KMS-11 (cell line): Measurements from ENCODE around the gene PVALEF.

Source experiments
- H2AFZ ChIP-seq: fragments of 200-600 bp; sonication (generic); 2 replicates; pipeline ENCODE4 v1.6.1; 2016; ENCODE audit warnings: antibody characterized with exemption, mixed run types, low read depth
- H3K27ac ChIP-seq: fragments of 200-600 bp; sonication (generic); 2 replicates; pipeline ENCODE4 v1.6.1; 2016; ENCODE audit warnings: mild to moderate bottlenecking, mixed run types
- H3K27me3 ChIP-seq: fragments of 200-600 bp; sonication (generic); 2 replicates; pipeline ENCODE4 v1.6.1; 2017; ENCODE audit warnings: mild to moderate bottlenecking, low read depth, mixed run types, moderate library complexity; ENCODE audit not compliant: insufficient read depth
- H3K36me3 ChIP-seq: fragments of 200-600 bp; sonication (generic); 2 replicates; pipeline ENCODE4 v1.6.1; 2017; ENCODE audit warnings: mild to moderate bottlenecking, mixed run types; ENCODE audit not compliant: insufficient read depth
- H3K4me1 ChIP-seq: fragments of 200-600 bp; sonication (generic); 2 replicates; pipeline ENCODE4 v1.6.1; 2016; ENCODE audit warnings: mild to moderate bottlenecking, low read depth, mixed run types; ENCODE audit not compliant: poor library complexity, severe bottlenecking
- H3K4me2 ChIP-seq: fragments of 200-600 bp; sonication (generic); 2 replicates; pipeline ENCODE4 v1.7.0; 2016; ENCODE audit warnings: mild to moderate bottlenecking, mixed run types
- H3K4me3 ChIP-seq: fragments of 200-600 bp; sonication (generic); IDR thresholded peaks from 2 replicates; pipeline ENCODE4 v1.6.1; 2017; ENCODE audit warnings: low read depth, low read length, mixed read lengths; ENCODE audit not compliant: insufficient read depth
- H3K79me2 ChIP-seq: fragments of 200-600 bp; sonication (generic); 2 replicates; pipeline ENCODE4 v1.6.1; 2016; ENCODE audit warnings: low read depth, mixed run types; ENCODE audit not compliant: insufficient read depth
- H3K9ac ChIP-seq: fragments of 200-600 bp; sonication (generic); 2 replicates; pipeline ENCODE4 v1.6.1; 2016; ENCODE audit warnings: mild to moderate bottlenecking, mixed run types
- H4K20me1 ChIP-seq: fragments of 200-600 bp; sonication (generic); 2 replicates; pipeline ENCODE4 v1.6.1; 2016; ENCODE audit warnings: mild to moderate bottlenecking, mixed run types; ENCODE audit not compliant: insufficient read depth
- TF ChIP-seq, protein P1 (sequence below): fragments of 200-600 bp; sonication (generic); conservative IDR thresholded peaks from 2 replicates; pipeline ENCODE4 v1.6.1; 2017; ENCODE audit warnings: low read depth, mild to moderate bottlenecking, antibody characterized with exemption, low read length, moderate library complexity, mixed read lengths

Gene PVALEF

DNA sequence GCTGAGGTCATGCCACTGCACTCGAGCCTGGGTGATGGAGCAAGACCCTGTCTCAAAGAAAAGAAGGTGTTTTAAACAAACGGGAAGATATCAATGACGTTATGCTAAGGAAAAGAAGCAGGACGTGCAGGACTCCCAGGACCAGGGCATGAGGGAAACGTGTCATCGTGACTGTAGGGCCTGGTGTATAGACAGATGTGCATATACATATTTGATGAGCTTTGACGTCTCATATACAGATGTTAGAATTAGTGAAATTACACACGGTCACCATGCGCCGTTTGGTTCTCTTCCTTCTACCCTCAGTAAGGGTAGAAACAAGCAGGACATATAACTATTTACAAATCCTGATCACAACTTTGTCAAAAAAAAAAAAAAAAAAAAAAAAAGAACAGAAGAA, 17.6 kb upstream of the PVALEF start:
- no peaks in the 10 kb centered on the region for H4K20me1 ChIP-seq
- H3K79me2 ChIP-seq = no peaks in the 10 kb centered on the region
- no peak overlapping the region for H3K9ac ChIP-seq
- no peak overlapping the region for H3K4me2 ChIP-seq
- TF ChIP-seq, protein P1, sequence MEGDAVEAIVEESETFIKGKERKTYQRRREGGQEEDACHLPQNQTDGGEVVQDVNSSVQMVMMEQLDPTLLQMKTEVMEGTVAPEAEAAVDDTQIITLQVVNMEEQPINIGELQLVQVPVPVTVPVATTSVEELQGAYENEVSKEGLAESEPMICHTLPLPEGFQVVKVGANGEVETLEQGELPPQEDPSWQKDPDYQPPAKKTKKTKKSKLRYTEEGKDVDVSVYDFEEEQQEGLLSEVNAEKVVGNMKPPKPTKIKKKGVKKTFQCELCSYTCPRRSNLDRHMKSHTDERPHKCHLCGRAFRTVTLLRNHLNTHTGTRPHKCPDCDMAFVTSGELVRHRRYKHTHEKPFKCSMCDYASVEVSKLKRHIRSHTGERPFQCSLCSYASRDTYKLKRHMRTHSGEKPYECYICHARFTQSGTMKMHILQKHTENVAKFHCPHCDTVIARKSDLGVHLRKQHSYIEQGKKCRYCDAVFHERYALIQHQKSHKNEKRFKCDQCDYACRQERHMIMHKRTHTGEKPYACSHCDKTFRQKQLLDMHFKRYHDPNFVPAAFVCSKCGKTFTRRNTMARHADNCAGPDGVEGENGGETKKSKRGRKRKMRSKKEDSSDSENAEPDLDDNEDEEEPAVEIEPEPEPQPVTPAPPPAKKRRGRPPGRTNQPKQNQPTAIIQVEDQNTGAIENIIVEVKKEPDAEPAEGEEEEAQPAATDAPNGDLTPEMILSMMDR = no peak
- H3K4me1 ChIP-seq = peaks cover 12% of the 10 kb centered on the region
- peaks cover 96% of the 10 kb centered on the region for H3K27me3 ChIP-seq
- no peak overlapping the region for H3K4me3 ChIP-seq
- no peak overlapping the region for H3K27ac ChIP-seq
- no peaks in the 10 kb centered on the region for H3K36me3 ChIP-seq
- H2AFZ ChIP-seq = no peak overlapping the region

DNA sequence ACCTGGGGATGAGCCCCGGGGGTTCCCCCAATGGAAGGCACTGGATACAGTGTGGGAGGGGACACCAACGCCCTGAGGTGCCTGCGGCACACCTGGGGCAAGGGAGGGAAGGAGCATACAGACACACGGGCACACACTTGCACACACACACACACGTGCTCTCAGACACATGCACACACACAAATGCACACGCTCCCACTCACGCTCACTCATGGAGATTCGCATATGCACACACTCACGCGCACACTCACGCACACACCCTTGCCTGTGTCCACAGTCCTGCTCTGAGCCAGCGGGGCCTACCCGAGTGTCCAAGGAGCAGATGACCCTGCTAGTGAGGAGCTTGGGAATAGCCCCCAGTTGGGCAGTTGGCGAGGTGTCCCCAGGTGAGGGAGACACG, 16.7 kb upstream of the PVALEF start:
- H3K27ac ChIP-seq = no peak overlapping the region
- H3K4me3 ChIP-seq = no peak overlapping the region
- H3K4me2 ChIP-seq = no peak overlapping the region
- H3K4me1 ChIP-seq = peaks cover 17% of the 10 kb centered on the region
- no peak overlapping the region for H2AFZ ChIP-seq
- H3K27me3 ChIP-seq = peaks cover 98% of the 10 kb centered on the region
- no peaks in the 10 kb centered on the region for H4K20me1 ChIP-seq
- no peaks in the 10 kb centered on the region for H3K79me2 ChIP-seq
- H3K36me3 ChIP-seq = no peaks in the 10 kb centered on the region
- H3K9ac ChIP-seq = no peak overlapping the region
- TF ChIP-seq, protein P1 = no peak

DNA sequence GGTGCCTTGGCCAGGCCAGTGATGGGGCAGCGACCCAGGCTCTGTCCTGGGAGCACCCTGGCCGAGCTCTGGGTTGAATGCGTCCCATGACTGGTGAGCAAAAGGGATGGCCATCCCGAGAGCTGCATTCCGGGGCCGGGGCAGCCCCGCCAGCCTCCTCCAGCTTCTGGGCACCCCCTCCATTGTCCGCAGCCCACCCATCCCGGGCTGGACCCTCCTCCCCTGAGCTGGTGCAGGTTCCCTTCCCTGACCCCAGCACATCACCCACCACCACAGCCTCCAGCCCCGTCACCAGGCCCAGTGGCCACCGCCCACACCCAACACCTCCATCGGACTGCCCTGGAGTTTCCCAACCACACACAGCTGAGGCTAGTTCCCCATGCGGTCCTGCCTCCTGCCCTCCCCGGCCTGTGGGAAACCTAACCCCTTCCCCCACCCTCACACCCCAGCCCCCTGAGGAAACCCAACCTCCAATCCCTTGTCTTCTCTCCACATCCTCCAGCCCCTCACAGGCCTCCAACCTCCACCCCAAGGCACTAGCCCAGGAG, 16.2 kb upstream of the PVALEF start:
- Histone ChIP-seq H4K20me1 (no peaks in the 10 kb centered on the region), H2AFZ (no peak overlapping the region), H3K27me3 (peaks cover 97% of the 10 kb centered on the region), H3K79me2 (no peaks in the 10 kb centered on the region), H3K4me1 (peaks cover 19% of the 10 kb centered on the region), H3K36me3 (no peaks in the 10 kb centered on the region), H3K9ac (no peak overlapping the region), H3K27ac (no peak overlapping the region), H3K4me3 (no peak overlapping the region), H3K4me2 (no peak overlapping the region)
- TF ChIP-seq, protein P1 = no peak

DNA sequence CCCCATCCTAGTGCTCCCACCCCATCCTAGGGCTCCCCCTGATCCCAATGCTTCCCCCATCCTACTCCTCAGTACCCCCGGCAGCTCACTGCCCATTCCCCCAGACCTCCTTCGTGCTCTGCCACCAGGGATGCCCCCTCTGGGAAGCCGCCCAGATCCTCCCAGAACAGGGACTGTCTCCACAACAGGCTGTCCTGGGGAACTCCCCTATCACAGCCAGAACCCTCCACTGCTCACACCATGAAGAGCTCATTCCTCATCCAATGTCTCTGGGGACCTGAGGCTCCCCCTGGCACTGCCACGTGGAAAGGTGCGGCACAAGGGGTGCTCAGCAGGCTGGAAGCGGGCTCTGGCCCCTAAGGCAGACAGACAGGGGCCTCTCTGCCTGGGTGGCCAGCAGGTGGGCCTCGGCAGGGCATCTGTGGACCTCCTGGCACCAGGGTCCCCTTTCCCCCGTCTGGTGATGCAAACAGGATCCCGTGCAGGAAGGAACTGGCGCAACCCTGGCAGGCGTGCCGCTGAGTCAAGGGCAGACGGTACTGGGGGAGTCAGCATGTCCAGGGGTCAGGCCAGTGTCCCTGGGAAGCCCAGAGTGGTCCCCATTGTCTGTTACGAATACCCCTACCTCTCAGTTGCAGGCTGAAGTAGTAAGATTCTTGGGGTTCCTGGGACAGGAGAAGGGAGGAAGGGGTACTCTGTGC, 14.8 kb upstream of the PVALEF start:
- Histone ChIP-seq H3K27ac (no peak overlapping the region), H2AFZ (no peak overlapping the region), H3K27me3 (peaks cover 96% of the 10 kb centered on the region), H3K4me2 (no peak overlapping the region), H3K79me2 (no peaks in the 10 kb centered on the region), H3K9ac (no peak overlapping the region), H3K36me3 (no peaks in the 10 kb centered on the region), H3K4me3 (no peak overlapping the region), H3K4me1 (peaks cover 19% of the 10 kb centered on the region), H4K20me1 (no peaks in the 10 kb centered on the region)
- TF ChIP-seq, protein P1 = no peak
